ENCODE measurements around the gene MGAT5.

MGAT5 gene

GRCh38 chr2:134372141-134372540 is 118.3 kb downstream of the MGAT5 start:
- no peak for DNase-seq

DNA sequence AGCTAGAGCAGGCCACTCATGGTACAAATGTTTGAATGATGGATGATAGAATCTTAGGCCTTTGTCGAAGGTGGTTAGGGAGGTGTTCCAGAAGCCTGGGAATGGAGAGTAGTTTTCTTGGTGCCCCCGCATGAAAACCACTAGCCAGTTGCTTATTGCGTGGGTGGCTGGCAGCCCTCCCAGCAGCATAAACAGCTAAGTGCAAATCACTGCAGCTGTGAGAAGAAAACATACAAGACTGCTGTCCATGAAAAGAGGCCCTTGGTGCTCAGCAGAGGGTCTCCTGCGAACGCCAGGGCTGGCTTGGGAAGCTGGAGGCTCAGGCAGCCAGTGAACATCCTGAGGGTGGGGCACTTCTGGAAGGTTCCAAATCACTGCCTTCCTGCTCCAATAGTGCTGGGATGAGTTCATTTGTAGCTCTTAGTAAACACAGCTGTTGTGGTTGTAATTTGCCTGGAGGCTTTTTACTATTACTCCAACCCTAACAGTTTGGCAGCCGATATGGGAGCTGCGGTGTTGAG is 118.8 kb downstream of the MGAT5 start:
- DNase-seq = no peak

GRCh38 chr2:134375935-134376334 is 122.1 kb downstream of the MGAT5 start:
- no peak for DNase-seq

GRCh38 chr2:134377730-134378129 is 123.9 kb downstream of the MGAT5 start:
- no peak for DNase-seq

DNA sequence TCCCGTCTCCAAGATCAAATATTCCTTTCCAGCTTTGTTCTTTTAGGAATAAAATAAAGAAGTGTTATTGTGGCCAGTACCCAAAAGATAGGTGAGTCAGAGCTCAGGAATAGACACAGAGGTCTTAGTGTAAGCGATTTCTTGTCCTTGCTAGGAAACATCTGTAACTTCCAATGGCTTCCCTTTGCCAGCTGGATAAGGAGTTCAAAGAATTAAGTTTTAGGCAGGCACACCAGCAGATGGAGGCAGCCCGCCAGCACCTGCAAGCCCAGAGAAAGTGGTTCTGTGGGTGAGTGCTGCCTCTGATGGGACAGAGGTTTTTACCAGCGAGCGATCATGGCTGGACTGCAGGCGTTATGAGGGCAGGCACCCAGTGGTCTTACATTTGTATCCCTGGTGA is 125.4 kb downstream of the MGAT5 start:
- DNase-seq = no peak

- no peak for DNase-seq
Observed at GRCh38 chr2:134379722-134380121, 125.8 kb downstream of the MGAT5 start.

- no peak for DNase-seq
Observed at GRCh38 chr2:134381141-134381540, 127.3 kb downstream of the MGAT5 start.

DNA sequence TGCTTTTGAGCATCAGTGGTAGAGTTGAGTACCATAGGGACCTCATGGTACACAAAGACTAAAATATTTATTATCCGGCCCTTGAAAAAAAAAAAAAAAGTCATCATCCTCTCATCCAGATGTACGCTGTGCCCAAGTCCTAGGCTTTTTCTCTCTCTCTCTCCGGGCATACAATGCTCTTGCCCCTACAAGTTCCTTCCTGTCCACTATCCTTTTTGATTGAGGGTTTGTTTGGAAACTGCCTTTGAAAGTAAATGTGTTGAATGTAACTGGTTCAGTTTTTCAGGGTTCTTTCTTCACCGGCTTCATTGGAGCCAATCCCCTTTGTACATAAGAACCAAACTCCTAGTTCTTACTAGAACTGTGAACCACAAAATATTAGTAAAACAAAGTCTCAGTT is 130.3 kb downstream of the MGAT5 start:
- no peak for DNase-seq

DNA sequence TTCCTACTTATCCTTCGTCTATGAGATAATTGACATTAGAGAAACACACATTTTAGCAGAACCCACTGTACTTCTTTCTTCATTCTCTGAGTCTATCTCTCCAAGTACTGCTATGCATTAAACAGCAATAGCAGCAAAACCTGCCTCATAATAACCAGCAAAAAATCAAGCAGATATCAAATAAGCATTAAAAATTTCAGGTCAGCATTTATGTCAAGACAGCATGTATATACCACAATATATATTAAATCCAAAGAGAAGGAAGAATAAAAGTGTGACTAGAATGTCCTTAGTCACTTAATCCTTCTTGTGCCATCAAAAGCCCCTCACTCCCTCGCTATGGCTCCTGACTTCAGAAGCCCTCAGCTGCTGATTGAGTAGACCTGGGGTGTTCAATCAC is 131.3 kb downstream of the MGAT5 start:
- DNase-seq = no peak

- no peak for DNase-seq
Observed at GRCh38 chr2:134386310-134386709, 132.4 kb downstream of the MGAT5 start.

GRCh38 chr2:134389381-134389780 is 135.5 kb downstream of the MGAT5 start:
- no peak for DNase-seq

GRCh38 chr2:134391751-134392160 is 137.9 kb downstream of the MGAT5 start:
- DNase-seq = no peak

DNA sequence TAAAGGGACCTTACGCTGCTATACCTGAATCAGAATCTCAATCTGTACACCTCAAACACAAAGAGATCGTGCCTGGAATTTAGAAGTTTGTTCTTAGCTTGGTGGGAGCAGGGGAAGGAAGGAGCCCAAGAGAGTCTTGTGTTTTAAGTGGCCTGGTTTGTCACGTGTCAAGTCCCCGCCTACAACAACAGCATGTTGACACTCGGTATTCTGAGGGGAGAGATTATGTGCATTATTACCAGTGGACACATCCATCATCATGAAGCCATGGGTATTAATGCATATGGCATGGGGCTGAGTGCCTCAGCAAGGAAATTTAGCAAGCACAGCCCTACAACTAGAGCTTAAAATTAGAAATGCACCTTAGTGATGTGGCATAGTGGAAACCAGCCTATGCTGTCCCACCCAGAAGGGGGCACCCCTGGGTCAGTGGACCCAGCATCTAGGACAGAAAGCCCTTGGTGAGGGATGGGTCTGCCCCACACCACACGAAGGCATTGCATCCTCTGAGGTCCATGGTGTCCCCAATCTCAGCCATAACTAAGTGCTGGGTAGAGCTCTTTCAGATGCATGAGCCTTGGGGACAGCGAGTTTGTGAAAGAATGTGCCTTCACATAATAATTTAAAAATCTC is 138.7 kb downstream of the MGAT5 start:
- DNase-seq = no peak

DNA sequence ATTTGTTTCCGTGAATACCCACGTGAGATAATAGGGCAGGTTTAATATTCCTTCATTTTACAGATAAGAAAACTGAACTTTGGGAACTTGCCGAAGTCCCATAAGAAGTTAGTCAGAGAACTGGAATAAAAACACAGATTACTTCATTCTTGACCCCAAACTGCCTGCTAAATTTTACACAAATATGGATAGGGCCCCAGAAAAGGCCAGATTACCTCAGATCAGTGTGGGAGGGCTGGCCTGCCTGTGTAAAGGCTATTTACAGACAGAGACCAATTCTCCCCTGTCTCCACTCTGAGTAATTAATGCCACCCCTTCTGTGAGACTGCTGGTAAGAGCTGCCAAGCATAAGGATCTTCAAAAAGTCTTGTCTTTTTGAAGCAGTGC is 139.2 kb downstream of the MGAT5 start:
- DNase-seq = no peak

DNA sequence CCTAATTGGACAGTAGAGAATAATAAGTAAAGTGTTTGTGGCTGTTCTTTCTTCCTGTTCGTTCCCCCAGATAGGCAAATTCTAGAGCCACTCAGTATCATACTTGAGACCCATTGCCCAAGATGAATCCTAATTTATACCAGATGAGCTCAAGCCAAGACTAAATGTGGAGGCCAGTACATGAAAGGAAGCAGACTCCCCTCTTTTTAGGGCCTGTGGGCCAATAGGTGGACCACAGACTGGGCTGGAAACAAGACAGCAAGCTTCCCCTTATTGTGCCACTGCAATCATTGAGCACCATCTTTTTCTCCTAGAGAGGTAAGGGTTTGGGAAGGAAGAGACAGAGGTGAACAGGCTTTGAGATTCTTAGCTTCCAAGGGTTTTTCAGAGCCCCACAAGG is 141.9 kb downstream of the MGAT5 start:
- DNase-seq = no peak

DNA sequence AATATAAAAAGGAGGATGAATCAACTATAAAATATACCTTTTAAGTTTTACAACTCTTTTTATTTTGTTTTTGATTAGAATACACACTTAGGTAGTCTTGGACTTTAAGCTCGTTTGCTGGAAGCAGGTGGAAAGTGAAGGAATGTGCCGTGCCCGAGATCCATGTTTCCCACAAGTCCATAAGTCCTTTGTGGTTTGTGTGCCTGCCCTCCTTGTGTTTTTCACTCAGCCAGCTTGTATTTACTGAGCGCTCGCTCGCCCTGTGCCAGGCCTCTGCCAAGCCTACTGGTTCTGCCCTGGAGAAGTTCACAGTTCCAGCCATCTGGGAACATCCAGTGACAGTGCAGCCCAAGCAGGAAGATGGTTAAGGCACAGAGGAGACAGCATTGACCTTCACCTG is 142.6 kb downstream of the MGAT5 start:
- no peak for DNase-seq

DNA sequence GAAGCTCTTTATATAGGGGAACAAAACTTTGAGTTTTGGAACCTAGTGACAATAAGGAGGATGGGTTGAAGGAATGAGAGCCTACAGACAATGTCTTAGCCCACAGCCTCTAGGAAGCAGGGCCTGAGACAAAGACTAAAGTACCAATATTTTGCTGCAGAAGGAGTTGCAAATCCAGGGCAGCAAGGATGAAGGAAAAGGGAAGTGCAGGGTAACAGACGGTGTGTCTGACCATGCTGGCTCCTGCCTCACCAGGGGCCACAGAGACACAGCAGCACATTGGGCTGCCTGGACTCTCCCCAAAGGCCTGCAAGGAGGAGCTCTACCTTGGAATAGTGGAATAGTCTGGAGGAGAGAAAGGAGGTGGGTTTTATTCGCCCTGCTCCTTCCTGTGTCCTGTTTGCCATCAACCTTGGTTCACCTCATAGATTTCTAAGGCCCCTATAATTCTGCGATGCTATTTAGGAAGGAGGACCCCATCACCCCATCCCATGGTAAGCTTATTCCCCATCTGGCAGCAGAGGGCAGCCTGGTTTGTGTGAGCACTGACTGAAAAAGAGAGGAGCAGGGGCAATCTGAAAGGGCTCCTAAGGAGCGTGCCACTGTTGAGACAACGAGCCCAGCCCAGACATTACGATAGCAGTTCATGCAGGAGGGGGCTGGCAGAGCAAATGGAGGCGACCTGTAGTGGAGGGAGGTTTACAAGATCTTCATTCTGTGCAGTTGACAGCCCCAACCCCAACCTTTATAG is 143.4 kb downstream of the MGAT5 start:
- no peak for DNase-seq

DNA sequence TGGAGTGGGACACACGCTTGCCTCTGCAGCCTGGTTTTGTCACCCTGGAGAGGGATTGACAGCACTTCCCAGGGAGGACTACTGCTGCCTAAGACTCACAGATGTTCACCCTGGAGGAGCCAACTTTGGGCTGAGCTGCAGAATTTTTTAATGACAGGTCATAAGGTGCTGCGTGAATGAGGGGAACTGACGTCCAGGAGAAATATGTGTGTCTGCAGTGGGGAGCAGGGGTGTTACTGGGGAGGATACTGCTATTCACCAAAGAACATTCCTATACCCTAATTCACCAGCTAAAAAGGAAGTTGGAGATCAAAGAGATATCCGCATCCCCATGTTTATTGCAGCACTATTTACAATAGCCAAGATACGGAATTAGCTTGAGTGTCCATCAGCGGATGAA is 144.4 kb downstream of the MGAT5 start:
- no peak for DNase-seq

DNA sequence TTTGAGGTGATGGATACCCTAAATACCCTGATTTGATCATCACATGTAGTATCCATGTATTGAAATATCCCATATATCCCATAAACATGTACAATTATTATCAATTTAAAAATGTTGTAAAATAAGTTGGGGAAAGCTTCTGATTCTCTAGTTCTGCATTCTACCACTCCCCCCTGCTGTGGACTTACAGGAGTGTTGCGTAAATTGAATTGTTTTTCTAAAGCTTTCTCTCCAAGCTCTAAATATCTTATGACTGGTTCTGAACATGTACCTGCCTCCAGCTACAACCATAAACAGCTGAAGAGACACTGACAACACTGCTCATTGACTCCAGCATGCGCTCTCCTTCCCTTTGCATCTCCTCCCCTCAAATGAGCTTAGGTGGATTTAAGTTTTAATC is 145.2 kb downstream of the MGAT5 start:
- no peak for DNase-seq

DNA sequence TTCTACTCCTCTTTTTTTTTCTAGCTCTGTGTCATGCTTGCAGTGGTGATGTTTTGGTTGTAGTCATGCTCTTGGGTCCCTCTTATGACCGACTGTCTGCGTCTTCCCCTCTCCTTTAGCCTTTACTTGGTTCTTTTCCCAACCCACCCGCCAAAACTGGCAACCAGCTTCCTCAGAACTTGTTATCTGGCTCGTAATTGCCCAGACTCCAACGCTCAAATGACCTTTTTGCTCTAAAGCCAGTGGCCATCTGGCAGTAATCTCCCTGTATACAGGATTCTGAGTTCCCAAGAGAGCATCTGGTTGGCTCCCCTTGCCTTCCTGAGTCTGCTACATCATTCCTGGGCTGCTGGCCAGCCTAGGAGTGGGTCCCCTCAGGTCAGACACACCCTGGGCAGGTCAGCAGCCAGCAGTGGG is 147.2 kb downstream of the MGAT5 start:
- DNase-seq = no peak

DNA sequence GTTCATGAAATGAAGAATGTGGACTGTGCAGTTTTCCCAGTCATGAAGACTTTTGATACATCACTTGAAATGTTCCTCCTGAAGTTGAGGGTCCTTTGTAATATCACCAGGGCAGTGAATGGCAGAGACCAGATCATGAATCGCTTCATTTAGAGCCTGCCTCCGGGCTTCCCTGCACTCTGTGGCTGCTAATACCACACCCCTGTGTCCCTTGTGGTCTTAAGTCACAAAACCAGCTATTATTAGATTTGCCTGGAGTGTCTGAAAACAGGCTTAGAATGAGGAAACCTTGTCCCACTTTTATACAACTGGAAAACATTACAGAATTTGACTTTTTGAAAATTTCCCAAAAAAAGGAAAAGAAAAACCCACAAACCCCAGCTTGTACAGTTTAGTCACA is 147.9 kb downstream of the MGAT5 start:
- no peak for DNase-seq

DNA sequence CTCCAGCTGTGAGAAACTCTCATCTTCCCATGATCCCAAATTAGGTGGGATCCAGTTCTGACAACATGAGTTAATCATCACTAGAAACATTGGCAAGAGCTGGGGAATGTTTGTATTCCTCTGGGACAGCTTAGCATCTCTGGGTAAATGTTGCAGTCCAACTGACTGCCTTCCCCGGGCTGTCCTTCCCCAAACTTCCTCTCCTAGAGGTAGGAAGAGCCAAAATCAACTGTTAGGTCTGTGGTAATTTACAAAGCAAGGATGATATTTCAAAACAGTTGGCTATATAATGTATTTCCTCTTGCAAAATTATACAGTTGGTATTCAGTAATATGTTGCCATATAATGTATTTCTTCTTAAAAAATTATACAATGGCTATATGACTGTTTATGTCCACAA is 148.5 kb downstream of the MGAT5 start:
- no peak for DNase-seq

DNA sequence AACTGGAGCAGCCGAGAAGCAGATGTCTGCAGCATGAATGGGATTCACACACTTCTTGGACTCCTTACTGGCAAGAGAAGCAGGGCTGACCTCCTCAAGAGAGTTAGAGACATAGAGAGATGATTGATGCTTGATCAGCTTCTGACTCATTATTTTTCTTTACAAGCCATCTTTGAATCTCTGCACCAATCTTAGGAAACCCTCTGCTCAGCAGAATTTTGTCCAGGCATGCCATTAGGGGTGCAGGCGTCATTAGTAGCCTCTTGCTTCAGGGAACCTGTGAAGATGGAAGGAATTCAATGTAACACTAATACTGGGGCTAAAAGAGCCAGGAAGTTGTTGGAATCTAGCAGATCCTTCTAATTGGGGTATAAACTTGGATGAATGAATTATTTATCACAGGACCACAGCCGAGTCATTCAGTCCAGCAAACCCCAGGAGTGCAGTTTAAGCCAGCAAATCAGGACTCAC is 151.8 kb downstream of the MGAT5 start:
- DNase-seq = no peak

- DNase-seq = no peak
Observed at GRCh38 chr2:134406311-134406710, 152.4 kb downstream of the MGAT5 start.

- DNase-seq = no peak
Observed at GRCh38 chr2:134406736-134407135, 152.9 kb downstream of the MGAT5 start.

All from activated naive CD4-positive, alpha-beta T cell treated with anti-CD3 and anti-CD28 coated beads, Interleukin-2, amount 50 U/mL, for 16 hours (primary cell).